HepG2 (cell line): ENCODE results near the gene SLC27A3. TPM values are rescaled to one million over a fixed set of nuclear protein-coding genes. Genes with fewer than 3 reads are reported as not detected.
A peak's percentile ranks its signal among the peaks of the same experiment; 100 is the strongest.

Source experiments
- ATAC-seq: fragments of 200-7000 bp; cut with Tn5 transposase; 3 replicates; pipeline ENCODE4 v1.9.1; 2020; ENCODE audit warnings: mild to moderate bottlenecking, moderate library complexity
- BruUV-seq: library from RNA; stranded (reverse); fragments of 400-500 nt; replicated peaks from 2 replicates; lab custom pipeline; 2021; lab: Mats Ljungman, UMichigan
- CTCF ChIA-PET: fragments of 300-600 bp; formaldehyde crosslinking; extraction: SDS; loops from one replicate; lab custom pipeline; 2021; ENCODE audit warnings: low total read pairs, inconsistent platforms, low intra/inter-chr PET ratio; lab: Yijun Ruan, JAX
- POLR2A ChIA-PET: fragments of 350-600 bp; sonication (Branson Sonifier 250); formaldehyde crosslinking; loops from one replicate; lab custom pipeline; 2020; ENCODE audit warnings: antibody characterized with exemption, inconsistent platforms; lab: Yijun Ruan, JAX
- DNase-seq: peaks from one replicate; pipeline ENCODE4 v3.0.0-alpha.2; 2015; ENCODE audit warnings: low spot score
- FAIRE-seq: peaks from 3 replicates; lab custom pipeline; 2011; peaks lifted over from hg19 to GRCh38; lab: Jason Lieb, UNC
- H2AFZ ChIP-seq: one replicate; pipeline ENCODE4 v1.6.1; 2011; ENCODE audit warnings: low read length, inconsistent platforms
- H3K27ac ChIP-seq: fragments of 300-600 bp; 3 replicates; pipeline ENCODE4 v1.8.0; 2011; ENCODE audit warnings: mixed run types, mild to moderate bottlenecking, mixed read lengths, low read length, inconsistent platforms; ENCODE audit not compliant: insufficient read depth; ENCODE audit errors: extremely low read length
- H3K27me3 ChIP-seq, 2 experiments: fragments of 200-600 bp in 1 of 2; 2 replicates in 1 of 2; 3 replicates in 1 of 2; pipeline versions ENCODE4 v1.6.0 to v1.8.0; 2011; ENCODE audit warnings: low read length in 2 of 2, mild to moderate bottlenecking in 2 of 2, moderate library complexity in 2 of 2, inconsistent platforms in 1 of 2; ENCODE audit not compliant: insufficient read depth in 2 of 2, control insufficient read depth in 1 of 2
- H3K36me3 ChIP-seq, 2 experiments: fragments of 200-600 bp in 1 of 2; replicated peaks in 1 of 2; 2 replicates in 1 of 2; 3 replicates in 1 of 2; pipeline versions ENCODE4 v1.5.1 to v1.8.0; 2011; ENCODE audit warnings: low read length in 2 of 2, inconsistent platforms in 1 of 2; ENCODE audit not compliant: insufficient read depth in 2 of 2, control insufficient read depth in 1 of 2
- H3K4me1 ChIP-seq: 2 replicates; pipeline ENCODE4 v1.5.1; 2012; ENCODE audit warnings: low read length, inconsistent platforms; ENCODE audit not compliant: insufficient read depth
- H3K4me2 ChIP-seq: 2 replicates; pipeline ENCODE4 v1.6.0; 2011; ENCODE audit warnings: low read depth, low read length, inconsistent platforms
- H3K4me3 ChIP-seq, 3 experiments: fragments of 200-600 bp in 1 of 3; sonication (generic), shearing (Covaris generic) in 1 of 3; replicated peaks in 1 of 3; 2 replicates each; pipeline ENCODE4 v1.5.1; 2011 to 2016; ENCODE audit warnings: low read length in 3 of 3, inconsistent platforms in 2 of 3, low read depth in 2 of 3, mild to moderate bottlenecking in 2 of 3, control low read depth in 1 of 3, mixed read lengths in 1 of 3; ENCODE audit not compliant: insufficient read depth in 1 of 3
- H3K79me2 ChIP-seq: one replicate; pipeline ENCODE4 v1.6.1; 2011; ENCODE audit warnings: low read length, inconsistent platforms; ENCODE audit not compliant: insufficient read depth
- H3K9ac ChIP-seq: 2 replicates; pipeline ENCODE4 v1.6.0; 2011; ENCODE audit warnings: mild to moderate bottlenecking, low read depth, low read length, inconsistent platforms; ENCODE audit not compliant: insufficient read depth
- H3K9me3 ChIP-seq: 2 replicates; pipeline ENCODE4 v1.5.1; 2012; ENCODE audit warnings: mild to moderate bottlenecking, low read length
- H4K20me1 ChIP-seq: 2 replicates; pipeline ENCODE4 v1.6.0; 2011; ENCODE audit warnings: inconsistent platforms, mild to moderate bottlenecking, low read length, moderate library complexity; ENCODE audit not compliant: insufficient read depth
- JUND ChIP-seq: sonication (generic); formaldehyde crosslinking; IDR thresholded peaks from 2 replicates; pipeline ENCODE4 v1.8.0; 2022; ENCODE audit warnings: mild to moderate bottlenecking, missing genetic modification reagents
- LRRFIP1 ChIP-seq: sonication (generic); formaldehyde crosslinking; conservative IDR thresholded peaks from 2 replicates; pipeline ENCODE4 v1.4.0; 2020; ENCODE audit warnings: missing genetic modification reagents
- ZNF414 ChIP-seq: sonication (generic); formaldehyde crosslinking; IDR thresholded peaks from 2 replicates; pipeline ENCODE4 v1.5.0; 2020; ENCODE audit warnings: missing genetic modification reagents
- WGBS: methylation state at CpG from one replicate; pipeline ENCODE4 v1.1.6; 2017; ENCODE audit warnings: low lambda C conversion rate; 5-methylcytosine and 5-hydroxymethylcytosine counted together
- in situ Hi-C: cut with HindIII; loops from 2 replicates; pipeline ENCODE4 v1.10.0; 2017; ENCODE audit warnings: low pct_unique_long_range_greater_than_20kb; ENCODE audit not compliant: extremely low pct_ligation_motif_present
- intact Hi-C: fragments of 100-400 bp; cut with micrococcal nuclease; formaldehyde crosslinking; loops from one replicate; pipeline ENCODE4 v1.10.0; 2022; ENCODE audit not compliant: unreplicated experiment
- polyA plus RNA-seq, 8 experiments: library from polyadenylated mRNA; depleted of rRNA in 3 of 8; stranded (reverse) in 7 of 8; unstranded in 1 of 8; fragments of >200 nt; fragmentation: Illumina TruSeq in 4 of 8; extraction: Trizol in 4 of 8; gene quantifications; 2 replicates each; pipeline versions ENCODE4 v1.2.1 to v1.2.3, GENCODE V29; 2011 to 2016; ENCODE audit warnings: low read depth in 4 of 8, missing spikeins in 1 of 8, mixed read lengths in 1 of 8; ENCODE audit not compliant: insufficient read depth in 1 of 8
- total RNA-seq, 5 experiments: library from RNA; depleted of rRNA; stranded (reverse); fragments of >200 nt; fragmentation: Illumina TruSeq; extraction: Trizol; gene quantifications; 2 replicates each; pipeline ENCODE4 v1.2.3, GENCODE V29; 2016; ENCODE audit warnings: low read depth in 1 of 5

The SLC27A3 gene
- total and polyA plus RNA-seq, 2 of the 13 experiments (the other 11 are each of a cell fraction or from before 2014, with no cell fraction given) = 4.3 to 10.3 TPM

- Histone ChIP-seq H3K79me2 (no peaks in the 10 kb centered on the region), H2AFZ (no peak overlapping the region), H4K20me1 (no peaks in the 10 kb centered on the region), H3K9ac (no peak overlapping the region), H3K36me3 (peaks cover 8 to 26% of the 10 kb centered on the region in 2 experiments), H3K4me2 (peak overlapping the region; percentile 47), H3K4me3 (no peak overlapping the region), H3K4me1 (peaks cover 36% of the 10 kb centered on the region), H3K9me3 (no peaks in the 10 kb centered on the region), H3K27me3 (no peaks in the 10 kb centered on the region), H3K27ac (no peak overlapping the region)
- FAIRE-seq (no peak), DNase-seq (no peak), ATAC-seq (no peak)
- CTCF ChIA-PET = no interaction called here
- BruUV-seq = no TSS peak
- in situ Hi-C loops = loop anchor here (10.0 kb wide), 1 partner anchor 227 kb away; no protein-coding TSS in a partner anchor
- 64% methylated on average over 2 of the region's 2 CpGs for WGBS
- POLR2A ChIA-PET = interaction anchor here (1.0 to 2.3 kb wide), 8 partner anchors 12 to 114 kb away, joined by 3 to 22 read pairs (median 5); partner anchors contain the start of genes CHTOP, INTS3, S100A1 and S100A13
- intact Hi-C loops = loop anchor here (2.0 to 10.0 kb wide), 2 partner anchors 13 to 237 kb away; partner anchors contain the start of gene INTS3
- TF ChIP-seq LRRFIP1 (CRISPR knock-in tag) (no peak), ZNF414 (CRISPR knock-in tag) (0 out of 2 replicates have a peak, but pooled peaks have one; percentile 39), JUND (CRISPR knock-in tag) (no peak)
- TF ChIP-seq, all 625 proteins: peak for 1
Measured at GRCh38 chr1:153741986-153742385, 33.2 kb upstream of the SLC27A3 start.
